GM18951 (cell line): Measurements from ENCODE around the gene FAT4.

ENCODE experiments used
- POLR2A ChIP-seq: IDR thresholded peaks from 4 replicates; pipeline ENCODE4 v1.6.1; 2011; ENCODE audit warnings: mild to moderate bottlenecking; ENCODE audit not compliant: insufficient read length, insufficient read depth; ENCODE audit errors: extremely low read depth
- in situ Hi-C: fragments of 300-500 bp; cut with MboI; formaldehyde crosslinking; loops from one replicate; pipeline ENCODE4 v1.12.0; 2022; ENCODE audit warnings: low sequenced_read_pairs, mixed read lengths, inconsistent platforms; ENCODE audit not compliant: unreplicated experiment

FAT4 gene

DNA sequence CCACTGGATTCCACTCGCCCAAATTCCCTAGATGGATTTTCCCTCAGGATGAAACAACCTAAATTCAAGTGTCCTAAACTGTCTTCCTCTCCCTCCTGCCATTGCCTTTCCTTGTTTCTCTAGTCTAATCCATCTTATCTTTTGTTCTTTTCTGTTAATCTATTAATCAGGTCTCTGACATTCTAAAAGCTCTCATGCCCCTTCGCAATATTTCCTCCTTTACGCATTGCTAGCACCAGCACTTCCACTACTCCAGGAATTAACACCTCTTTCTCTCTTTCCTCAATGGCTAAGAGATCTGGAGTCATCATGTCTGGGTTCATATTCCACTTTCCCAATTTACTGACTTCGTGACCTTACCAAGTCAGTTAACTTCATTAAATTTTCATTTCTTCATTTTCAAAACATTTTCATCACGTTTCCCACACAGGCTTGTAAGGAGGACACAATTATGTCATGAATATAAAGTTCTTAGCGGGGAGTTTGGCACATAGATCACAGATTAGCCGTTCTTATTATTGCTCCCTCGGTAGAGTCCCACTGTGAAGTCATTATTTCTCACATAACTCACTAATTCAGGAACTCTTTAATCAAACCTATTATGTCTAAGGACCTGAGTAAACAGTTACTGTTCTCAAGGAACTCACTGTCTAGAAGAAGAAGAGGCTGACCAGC is 45.3 kb downstream of the FAT4 start:
- in situ Hi-C loops = no loop called here
- TF ChIP-seq POLR2A = no peak

DNA sequence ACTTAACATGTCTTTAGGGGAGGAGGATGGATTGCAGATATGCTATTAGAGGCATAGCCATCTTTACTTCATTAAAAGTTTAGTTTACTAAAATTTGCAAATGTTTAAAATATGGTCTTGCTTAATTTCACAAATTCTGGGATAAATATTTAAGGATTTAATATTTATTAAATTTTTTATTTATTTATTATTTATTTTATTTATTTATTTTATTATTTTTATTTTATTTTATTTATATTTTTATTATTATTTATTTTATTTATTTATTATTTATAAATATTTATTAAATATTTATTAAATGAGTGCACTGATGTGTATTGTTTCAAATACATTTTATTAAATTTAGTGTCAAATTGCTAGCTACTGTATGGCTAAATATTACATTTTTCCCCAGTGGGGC is 46.0 kb downstream of the FAT4 start:
- in situ Hi-C loops = no loop called here
- no peak for TF ChIP-seq POLR2A
